NCI-H1092 treated with DMSO at 0.1 percent for 48 hours (cell line): ENCODE data around the gene GMCL2.

ENCODE experiments used
- DNase-seq: peaks from one replicate; lab custom pipeline; 2025; lab: John Stamatoyannopoulos, UW

Gene GMCL2

GRCh38 chr5:178141550-178141949, 45.6 kb downstream of the GMCL2 start:
- DNase-seq, result no peak

GRCh38 chr5:178137991-178138390, 49.2 kb downstream of the GMCL2 start:
- no peak for DNase-seq

GRCh38 chr5:178136990-178137389, 50.2 kb downstream of the GMCL2 start:
- no peak for DNase-seq
